GM10266 (cell line): ENCODE measurements around the gene STX17.

Source experiments
- DNase-seq: peaks from one replicate; pipeline ENCODE4 v3.0.0; 2012; ENCODE audit errors: extremely low spot score
- CTCF ChIP-seq: IDR thresholded peaks from 2 replicates; pipeline ENCODE4 v1.5.1; 2012; ENCODE audit warnings: mild to moderate bottlenecking, low read depth; ENCODE audit not compliant: control insufficient read depth, insufficient read depth; ENCODE audit errors: missing control alignments

STX17 gene

GRCh38 chr9:99903393-99903792 is 3.1 kb upstream of the STX17 start:
- DNase-seq: no peak
- no peak for TF ChIP-seq CTCF

- TF ChIP-seq CTCF: no peak
- DNase-seq: no peak
These were observed 536 bp upstream of the STX17 start for GRCh38 chr9:99905833-99906402.

GRCh38 chr9:99907208-99907532 is 716 bp downstream of the STX17 start:
- TF ChIP-seq CTCF: no peak
- DNase-seq: no peak

GRCh38 chr9:99911600-99911999 is 5.1 kb downstream of the STX17 start:
- no peak for DNase-seq
- no peak for TF ChIP-seq CTCF

- no peak for DNase-seq
- no peak for TF ChIP-seq CTCF
These were observed 10.2 kb downstream of the STX17 start for GRCh38 chr9:99916650-99917049.

GRCh38 chr9:99918134-99918533 is 11.7 kb downstream of the STX17 start:
- DNase-seq: no peak

GRCh38 chr9:99919930-99920329 is 13.5 kb downstream of the STX17 start:
- TF ChIP-seq CTCF: no peak
- DNase-seq: no peak

More at GRCh38 chr9:99918134-99918533, 11.7 kb downstream of the STX17 start:
- TF ChIP-seq CTCF: no peak
